ENCODE data around the gene ORC1. TPM values are rescaled to one million over a fixed set of nuclear protein-coding genes. Genes with fewer than 3 reads are reported as not detected.

The ORC1 gene
- total RNA-seq, 1 experiment from 2014 or later: 21.2 TPM

- H3K9me3 ChIP-seq (ENCODE audit: insufficient read depth, low read depth): no peaks in the 10 kb centered on the region
- peaks cover 30% of the 10 kb centered on the region for H3F3A ChIP-seq (ENCODE audit: insufficient read depth, low read depth)
- peaks cover 25% of the 10 kb centered on the region for H3K4me1 ChIP-seq (replicated peaks; ENCODE audit: insufficient read depth)
- no peak overlapping the region for H3K4me2 ChIP-seq
- no peaks in the 10 kb centered on the region for H3K27me3 ChIP-seq (ENCODE audit: insufficient read depth, low read depth)
- H3K4me3 ChIP-seq: no peak overlapping the region
- H3K27ac ChIP-seq: no peak overlapping the region
- H2AFZ ChIP-seq: no peak overlapping the region
- TF ChIP-seq, protein P1, sequence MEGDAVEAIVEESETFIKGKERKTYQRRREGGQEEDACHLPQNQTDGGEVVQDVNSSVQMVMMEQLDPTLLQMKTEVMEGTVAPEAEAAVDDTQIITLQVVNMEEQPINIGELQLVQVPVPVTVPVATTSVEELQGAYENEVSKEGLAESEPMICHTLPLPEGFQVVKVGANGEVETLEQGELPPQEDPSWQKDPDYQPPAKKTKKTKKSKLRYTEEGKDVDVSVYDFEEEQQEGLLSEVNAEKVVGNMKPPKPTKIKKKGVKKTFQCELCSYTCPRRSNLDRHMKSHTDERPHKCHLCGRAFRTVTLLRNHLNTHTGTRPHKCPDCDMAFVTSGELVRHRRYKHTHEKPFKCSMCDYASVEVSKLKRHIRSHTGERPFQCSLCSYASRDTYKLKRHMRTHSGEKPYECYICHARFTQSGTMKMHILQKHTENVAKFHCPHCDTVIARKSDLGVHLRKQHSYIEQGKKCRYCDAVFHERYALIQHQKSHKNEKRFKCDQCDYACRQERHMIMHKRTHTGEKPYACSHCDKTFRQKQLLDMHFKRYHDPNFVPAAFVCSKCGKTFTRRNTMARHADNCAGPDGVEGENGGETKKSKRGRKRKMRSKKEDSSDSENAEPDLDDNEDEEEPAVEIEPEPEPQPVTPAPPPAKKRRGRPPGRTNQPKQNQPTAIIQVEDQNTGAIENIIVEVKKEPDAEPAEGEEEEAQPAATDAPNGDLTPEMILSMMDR (conservative IDR thresholded peaks at IDR 0.05): no peak
- no peak for TF ChIP-seq EZH2 (IDR thresholded peaks at IDR 0.05; ENCODE audit: low read depth)
- CTCF ChIA-PET: no interaction called here
- H3K79me2 ChIP-seq (ENCODE audit: low read depth): no peaks in the 10 kb centered on the region
- DNase-seq: no peak
- H3K36me3 ChIP-seq (ENCODE audit: low read depth): peaks cover 11% of the 10 kb centered on the region
- no TSS peak for BruUV-seq (replicated peaks)
- no peaks in the 10 kb centered on the region for H3K9me2 ChIP-seq (ENCODE audit: insufficient read depth)
- no peaks in the 10 kb centered on the region; the same call in 1 of the 2 replicates for H4K20me1 ChIP-seq (ENCODE audit: insufficient read depth)
- POLR2A ChIA-PET (ENCODE audit: unreplicated experiment): no interaction called here
- intact Hi-C loops (cut with micrococcal nuclease; ENCODE audit: unreplicated experiment): loop anchor here (5.0 to 10.0 kb wide), 2 partner anchors 140 to 262 kb away; no protein-coding TSS in a partner anchor
Observed at GRCh38 chr1:52424813-52425212, 20.6 kb upstream of the ORC1 start.

GRCh38 chr1:52424231-52424636, 20.0 kb upstream of the ORC1 start:
- peaks cover 11% of the 10 kb centered on the region for H3K36me3 ChIP-seq (ENCODE audit: low read depth)
- no peak for TF ChIP-seq EZH2 (IDR thresholded peaks at IDR 0.05; ENCODE audit: low read depth)
- TF ChIP-seq, protein P1 (conservative IDR thresholded peaks at IDR 0.05): no peak

DNA sequence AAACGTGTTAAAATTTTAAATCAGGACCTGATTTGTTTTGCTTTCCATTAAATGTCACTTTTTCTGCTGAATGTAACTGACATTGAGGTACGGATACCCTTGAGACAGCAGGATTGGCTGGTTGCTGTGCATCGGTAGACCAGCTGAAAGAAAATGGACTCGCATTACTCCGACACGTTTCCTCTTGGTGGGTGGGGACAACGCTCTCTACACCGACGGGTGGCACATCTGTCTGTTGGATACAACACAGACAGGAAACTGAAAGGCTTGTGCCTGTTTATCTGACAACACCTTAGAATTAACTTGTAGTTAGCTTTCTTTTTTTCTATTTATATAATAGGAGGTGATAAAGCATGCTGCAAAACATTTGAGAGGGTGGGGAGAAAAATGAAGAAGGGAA, 19.5 kb upstream of the ORC1 start:
- Histone ChIP-seq H3K27ac (no peak overlapping the region), H3K4me2 (no peak overlapping the region), H3K4me1 (replicated peaks; ENCODE audit: insufficient read depth) (peaks cover 25% of the 10 kb centered on the region), H3K27me3 (ENCODE audit: insufficient read depth, low read depth) (no peaks in the 10 kb centered on the region), H3K79me2 (ENCODE audit: low read depth) (no peaks in the 10 kb centered on the region), H3K36me3 (ENCODE audit: low read depth) (peaks cover 11% of the 10 kb centered on the region), H2AFZ (no peak overlapping the region), H3F3A (ENCODE audit: insufficient read depth, low read depth) (peaks cover 30% of the 10 kb centered on the region), H3K9me2 (ENCODE audit: insufficient read depth) (no peaks in the 10 kb centered on the region), H3K4me3 (no peak overlapping the region), H4K20me1 (ENCODE audit: insufficient read depth) (no peaks in the 10 kb centered on the region; the same call in 1 of the 2 replicates), H3K9me3 (ENCODE audit: insufficient read depth, low read depth) (no peaks in the 10 kb centered on the region)
- BruUV-seq (replicated peaks): no TSS peak
- no peak for TF ChIP-seq EZH2 (IDR thresholded peaks at IDR 0.05; ENCODE audit: low read depth)
- TF ChIP-seq, protein P1 (conservative IDR thresholded peaks at IDR 0.05): no peak
- POLR2A ChIA-PET (ENCODE audit: unreplicated experiment): interaction anchor here (0.6 kb wide), 1 partner anchor 129 kb away, joined by 17 read pairs; the partner anchor contains the start of gene TUT4
- intact Hi-C loops (cut with micrococcal nuclease; ENCODE audit: unreplicated experiment): loop anchor here (10.0 kb wide), 1 partner anchor 139 kb away; no protein-coding TSS in a partner anchor
- CTCF ChIA-PET: interaction anchor here (0.6 kb wide), 1 partner anchor 203 kb away, joined by 5 read pairs; no protein-coding TSS in a partner anchor
- no peak for DNase-seq

More at GRCh38 chr1:52424231-52424636, 20.0 kb upstream of the ORC1 start:
- no peaks in the 10 kb centered on the region for H3K9me2 ChIP-seq (ENCODE audit: insufficient read depth)
- H3K9me3 ChIP-seq (ENCODE audit: insufficient read depth, low read depth): no peaks in the 10 kb centered on the region
- peaks cover 25% of the 10 kb centered on the region for H3K4me1 ChIP-seq (replicated peaks; ENCODE audit: insufficient read depth)
- no TSS peak for BruUV-seq (replicated peaks)
- H3K4me2 ChIP-seq: no peak overlapping the region
- CTCF ChIA-PET: no interaction called here
- no peak overlapping the region for H3K27ac ChIP-seq
- H3K4me3 ChIP-seq: no peak overlapping the region
- no peaks in the 10 kb centered on the region; the same call in 1 of the 2 replicates for H4K20me1 ChIP-seq (ENCODE audit: insufficient read depth)
- no peaks in the 10 kb centered on the region for H3K79me2 ChIP-seq (ENCODE audit: low read depth)
- intact Hi-C loops (cut with micrococcal nuclease; ENCODE audit: unreplicated experiment): loop anchor here (10.0 kb wide), 1 partner anchor 139 kb away; no protein-coding TSS in a partner anchor
- H3F3A ChIP-seq (ENCODE audit: insufficient read depth, low read depth): peaks cover 30% of the 10 kb centered on the region
- H2AFZ ChIP-seq: no peak overlapping the region
- no peaks in the 10 kb centered on the region for H3K27me3 ChIP-seq (ENCODE audit: insufficient read depth, low read depth)
- POLR2A ChIA-PET (ENCODE audit: unreplicated experiment): interaction anchor here (0.6 kb wide), 1 partner anchor 129 kb away, joined by 17 read pairs; the partner anchor contains the start of gene TUT4
- no peak for DNase-seq
